Measurements from ENCODE around the gene PUS7.
"Not testable (repeated sequence)": the region's sequence is repeated elsewhere in the genome, so short reads cannot be mapped to it uniquely, and the experiment has no call there.

Gene PUS7, protein sequence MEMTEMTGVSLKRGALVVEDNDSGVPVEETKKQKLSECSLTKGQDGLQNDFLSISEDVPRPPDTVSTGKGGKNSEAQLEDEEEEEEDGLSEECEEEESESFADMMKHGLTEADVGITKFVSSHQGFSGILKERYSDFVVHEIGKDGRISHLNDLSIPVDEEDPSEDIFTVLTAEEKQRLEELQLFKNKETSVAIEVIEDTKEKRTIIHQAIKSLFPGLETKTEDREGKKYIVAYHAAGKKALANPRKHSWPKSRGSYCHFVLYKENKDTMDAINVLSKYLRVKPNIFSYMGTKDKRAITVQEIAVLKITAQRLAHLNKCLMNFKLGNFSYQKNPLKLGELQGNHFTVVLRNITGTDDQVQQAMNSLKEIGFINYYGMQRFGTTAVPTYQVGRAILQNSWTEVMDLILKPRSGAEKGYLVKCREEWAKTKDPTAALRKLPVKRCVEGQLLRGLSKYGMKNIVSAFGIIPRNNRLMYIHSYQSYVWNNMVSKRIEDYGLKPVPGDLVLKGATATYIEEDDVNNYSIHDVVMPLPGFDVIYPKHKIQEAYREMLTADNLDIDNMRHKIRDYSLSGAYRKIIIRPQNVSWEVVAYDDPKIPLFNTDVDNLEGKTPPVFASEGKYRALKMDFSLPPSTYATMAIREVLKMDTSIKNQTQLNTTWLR

DNA sequence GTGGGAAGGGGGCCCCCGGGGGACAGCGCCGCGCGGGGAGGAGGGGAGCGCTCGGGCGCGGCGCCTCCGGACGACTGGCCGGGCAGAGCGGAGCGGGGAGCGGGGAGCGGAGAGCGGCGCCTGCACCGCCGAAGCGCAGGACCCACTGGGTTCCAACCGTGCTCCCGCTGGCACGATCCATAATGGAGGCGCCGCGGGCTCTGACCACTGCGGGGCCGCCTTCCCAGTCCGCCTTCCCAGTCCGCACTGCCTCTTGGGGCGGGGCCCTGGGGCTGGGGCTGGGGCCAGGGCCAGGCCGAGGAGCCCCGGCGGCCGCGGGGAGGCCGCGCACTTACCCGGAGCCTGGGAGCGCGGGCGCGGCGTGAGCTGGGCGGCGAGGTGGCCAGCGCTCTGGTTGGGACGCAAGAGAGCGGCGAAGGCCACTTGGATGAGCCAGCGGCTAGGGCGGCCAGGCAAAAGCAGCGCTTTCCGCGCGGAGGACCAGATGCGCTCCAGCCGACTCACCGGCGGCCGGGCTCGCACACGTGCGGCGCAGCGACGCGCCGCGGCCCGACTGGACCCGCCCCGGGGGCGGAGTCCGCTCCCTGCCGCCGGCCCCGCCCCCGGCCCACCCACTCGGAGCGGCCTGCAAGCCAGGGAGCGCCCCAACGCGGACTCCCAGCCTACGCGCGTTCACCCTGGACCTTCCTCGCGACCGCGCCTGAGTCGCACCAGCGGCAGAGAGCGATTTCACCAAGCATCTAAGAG lies at the start of gene PUS7:
PUS7 (minus strand) TSS at position 555 of the 747 bp plus-strand sequence. CDS start 13,759 bp downstream, outside the sequence.
- peak; percentile 84 for DNase-seq

DNA sequence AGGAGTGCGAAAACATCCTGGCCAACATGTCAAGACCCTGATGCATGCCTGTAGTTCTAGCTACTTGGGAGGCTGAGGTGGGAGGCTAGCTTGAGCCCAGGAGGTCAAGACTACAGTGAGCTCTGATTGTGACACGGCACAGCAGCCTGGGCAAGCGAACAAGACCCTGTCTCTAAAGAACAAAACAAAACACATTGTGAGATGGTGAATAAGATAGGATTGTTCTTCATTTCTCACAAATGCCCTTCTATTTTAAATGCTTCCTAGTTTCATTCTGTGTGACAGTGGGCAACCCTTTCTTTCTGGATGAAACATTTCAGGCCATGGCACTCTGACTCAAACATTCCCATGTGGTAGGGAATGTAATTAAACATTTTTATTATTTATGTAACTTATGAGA lies 45.8 kb upstream of the PUS7 start:
- no peak for DNase-seq

DNA sequence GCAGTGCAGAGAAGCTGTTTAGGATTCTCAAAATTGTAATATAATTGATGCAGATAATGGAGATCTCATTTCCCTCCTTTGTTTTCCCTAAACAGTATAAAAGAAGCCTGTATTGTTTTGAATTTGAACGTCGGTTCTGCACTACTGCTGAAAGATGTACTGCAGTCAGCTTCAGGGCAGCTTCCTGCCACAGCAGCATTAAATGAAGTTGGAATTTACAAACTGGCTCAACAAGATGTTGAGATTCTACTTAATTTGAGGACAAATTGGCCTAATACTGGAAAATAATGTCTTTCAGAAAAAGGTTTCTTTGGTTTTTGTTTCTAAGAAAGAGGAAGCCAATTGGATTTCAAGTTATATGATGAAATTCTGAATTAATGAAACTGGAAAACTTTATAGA lies 45.0 kb upstream of the PUS7 start:
- no peak for DNase-seq

DNA sequence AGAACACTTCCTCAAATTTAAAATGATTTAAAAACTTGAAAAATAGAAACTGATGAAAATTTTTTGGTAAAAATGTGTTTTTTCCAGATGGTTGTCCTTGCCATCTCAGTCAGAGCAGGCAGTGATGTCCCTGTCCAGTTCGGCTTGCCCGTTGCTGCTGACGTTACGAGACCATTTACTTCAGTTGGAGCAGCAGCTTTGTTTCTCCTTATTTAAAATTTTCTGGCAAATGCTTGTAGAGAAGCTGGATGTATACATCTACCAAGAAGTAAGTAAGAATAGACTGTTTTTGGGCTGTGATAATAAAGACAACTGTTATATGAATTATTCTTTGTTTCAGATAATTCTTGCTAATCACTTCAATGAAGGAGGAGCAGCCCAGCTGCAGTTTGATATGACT lies 43.1 kb upstream of the PUS7 start:
- DNase-seq = no peak

DNA sequence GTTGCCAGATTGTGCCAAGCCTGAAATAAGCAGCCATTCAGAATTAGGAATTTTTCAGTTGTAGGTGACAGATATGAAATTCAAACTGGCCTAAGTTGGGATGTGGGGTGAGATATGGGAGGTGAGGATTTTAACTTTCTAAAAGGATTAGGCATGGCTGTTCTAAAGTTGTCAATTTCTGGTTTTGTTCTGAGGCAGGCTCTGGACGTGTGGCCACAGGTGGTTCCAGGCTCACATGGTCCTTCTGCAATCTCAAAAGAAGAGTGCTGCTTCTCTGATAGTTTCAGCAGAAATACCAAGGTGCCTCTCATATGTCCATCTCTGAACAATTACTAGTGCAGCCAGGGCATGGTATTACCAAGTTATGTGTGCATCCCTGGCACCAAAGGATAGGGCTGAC lies 37.9 kb upstream of the PUS7 start:
- no peak for DNase-seq

DNA sequence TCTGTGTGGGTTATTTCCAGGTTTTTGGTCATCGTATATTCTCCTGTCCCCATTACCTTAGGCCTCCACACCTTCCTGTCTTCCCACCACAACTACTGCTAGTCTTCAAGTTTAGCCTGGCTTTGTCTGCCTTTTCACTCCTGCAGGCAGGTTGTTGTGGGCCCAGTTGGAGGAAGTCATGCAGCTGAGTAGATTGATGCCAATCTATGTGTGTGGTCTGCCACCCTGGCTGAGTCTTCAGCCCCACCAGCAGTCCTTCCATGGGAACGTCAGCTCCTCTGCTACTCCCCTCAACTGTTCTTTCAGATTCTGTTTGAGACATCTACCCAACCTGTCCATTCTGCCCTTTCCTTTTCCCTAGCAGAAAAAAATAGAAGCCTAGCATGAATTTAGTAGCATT lies 16.3 kb upstream of the PUS7 start:
- no peak for DNase-seq

DNA sequence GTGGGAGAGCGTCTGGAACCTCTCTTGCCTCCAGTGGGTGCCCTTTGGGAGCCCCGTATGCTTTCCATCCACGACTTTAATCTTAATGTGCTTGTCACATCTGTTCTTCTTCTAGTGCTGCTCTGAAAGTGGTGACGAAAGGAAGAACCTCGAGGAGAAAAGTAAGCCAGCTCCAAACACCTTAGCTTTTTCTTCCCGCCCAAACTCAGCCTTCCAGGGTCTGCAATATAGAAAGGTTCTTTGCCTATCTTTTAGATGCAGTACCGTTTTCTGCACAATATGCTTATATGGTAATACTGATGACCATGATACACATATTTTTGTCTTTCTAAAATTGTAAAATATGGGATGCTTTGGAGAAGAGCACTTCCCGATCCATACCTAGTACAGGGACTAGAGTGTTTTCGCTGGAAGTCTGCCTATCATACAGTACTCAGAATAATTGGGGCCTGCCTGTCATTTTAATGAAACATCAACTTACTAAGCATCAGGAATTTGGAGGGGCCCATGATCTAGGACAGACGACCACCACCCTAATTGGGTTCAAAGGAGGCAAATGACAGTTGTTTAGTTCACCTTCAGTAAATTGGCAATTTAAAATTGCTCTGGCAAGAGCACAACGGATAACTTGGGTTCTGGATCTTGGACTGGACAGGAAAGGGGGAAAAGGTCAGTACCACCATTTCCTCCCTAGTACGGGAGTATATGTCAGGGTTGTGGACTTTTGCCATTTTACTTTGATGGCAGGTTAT lies 10.8 kb upstream of the PUS7 start:
- DNase-seq = no peak

DNA sequence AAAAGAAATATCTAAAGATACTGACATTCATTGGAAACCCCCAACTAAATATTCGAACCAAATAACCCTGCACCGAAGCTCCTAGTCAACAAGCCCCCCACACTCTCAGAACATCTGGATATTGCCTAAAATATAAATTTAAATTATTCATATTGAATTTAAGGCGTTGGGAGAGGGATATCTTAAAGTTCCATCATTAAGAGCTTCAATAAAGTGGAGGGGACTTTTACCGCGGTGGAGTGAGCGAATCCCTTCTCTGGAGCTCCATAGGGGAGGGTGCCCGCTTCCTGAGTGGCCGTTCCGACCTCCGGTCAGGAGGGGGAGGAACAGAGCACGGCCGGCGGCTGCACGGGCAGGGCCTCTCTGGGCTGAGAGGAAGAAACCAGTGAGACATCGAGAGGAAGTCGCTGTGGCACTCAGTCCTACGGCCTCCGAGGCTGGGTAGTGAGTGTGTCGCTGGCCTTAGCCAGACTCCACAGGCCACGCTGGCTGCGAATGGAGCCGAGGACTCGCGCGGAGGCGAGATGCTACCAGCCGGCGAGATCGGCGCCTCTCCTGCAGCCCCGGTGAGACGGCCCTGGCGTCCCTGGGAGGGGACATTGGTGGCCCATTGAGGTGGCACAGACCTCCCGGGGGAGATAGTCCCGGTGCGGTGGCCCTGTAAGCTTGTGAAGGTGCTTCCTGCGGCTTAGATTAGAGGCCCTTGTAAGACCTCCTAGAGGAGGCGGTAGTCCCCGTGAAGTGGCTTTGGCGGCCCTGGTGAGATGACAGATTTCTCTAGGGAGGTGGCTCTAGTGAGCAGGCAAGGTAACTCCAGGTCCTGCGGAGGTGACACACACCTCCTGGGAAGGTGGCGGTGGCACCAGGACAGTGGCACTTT lies 10.0 kb upstream of the PUS7 start, which contains the start of gene RINT1:
RINT1 (plus strand) TSS at position 410 of the 880 bp plus-strand sequence; CDS start at position 525, 115 bp downstream.
- peak; percentile 91 for DNase-seq

DNA sequence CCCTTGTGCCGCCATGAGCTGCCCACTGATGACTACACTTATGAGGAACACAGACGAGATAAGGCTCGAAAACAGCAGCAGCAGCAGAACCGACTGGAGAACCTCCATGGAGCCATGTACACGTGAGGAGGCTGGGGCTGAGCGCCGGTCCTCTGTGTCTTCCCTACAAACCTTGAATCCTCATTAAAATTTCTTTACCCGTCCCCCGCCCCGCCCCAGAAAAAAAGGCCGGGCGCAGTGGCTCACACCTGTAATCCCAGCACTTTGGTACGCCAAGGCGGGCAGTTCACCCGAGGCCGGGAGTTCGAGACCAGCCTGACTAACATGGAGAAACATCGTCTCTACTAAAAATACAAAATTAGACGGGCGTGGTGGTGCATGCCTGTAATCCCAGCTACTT lies 8.5 kb upstream of the PUS7 start:
- DNase-seq = no peak

DNA sequence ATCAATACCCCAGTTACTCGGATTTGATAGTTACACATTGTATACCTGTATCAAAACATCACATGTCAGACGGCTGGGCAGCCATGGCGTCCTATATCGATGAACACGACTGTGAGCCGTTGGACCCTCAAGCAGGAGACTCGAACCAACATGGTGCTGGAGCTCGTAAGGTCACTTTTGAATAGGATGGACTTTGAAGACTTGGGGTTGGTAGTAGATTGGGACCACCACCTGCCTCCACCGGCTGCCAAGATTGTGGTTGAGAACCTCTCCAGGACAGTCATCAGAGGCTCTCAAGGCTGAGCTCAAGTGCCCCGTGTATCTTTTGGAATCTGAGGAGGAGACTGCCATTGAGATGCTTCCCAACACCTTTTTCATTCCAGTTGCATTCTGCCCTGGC lies 8.1 kb upstream of the PUS7 start:
- DNase-seq = no peak

DNA sequence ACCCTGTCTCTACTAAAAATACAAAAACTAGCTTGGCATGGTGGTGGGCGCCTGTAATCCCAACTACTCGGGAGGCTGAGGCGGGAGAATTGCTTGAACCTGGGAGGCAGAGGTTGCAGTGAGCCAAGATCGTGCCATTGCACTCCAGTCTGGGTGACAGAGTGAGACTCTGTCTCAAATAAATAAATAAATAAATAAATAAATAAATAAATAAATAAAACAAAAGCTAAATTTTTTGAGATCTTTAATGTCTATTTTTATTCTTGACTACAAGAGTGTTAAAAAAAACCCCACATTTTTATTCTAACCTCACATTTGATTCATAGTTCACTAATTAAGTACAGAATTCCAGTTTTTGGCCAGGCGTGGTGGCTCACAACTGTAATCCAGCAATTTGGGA lies 5.7 kb upstream of the PUS7 start:
- not testable (repeated sequence) for DNase-seq

DNA sequence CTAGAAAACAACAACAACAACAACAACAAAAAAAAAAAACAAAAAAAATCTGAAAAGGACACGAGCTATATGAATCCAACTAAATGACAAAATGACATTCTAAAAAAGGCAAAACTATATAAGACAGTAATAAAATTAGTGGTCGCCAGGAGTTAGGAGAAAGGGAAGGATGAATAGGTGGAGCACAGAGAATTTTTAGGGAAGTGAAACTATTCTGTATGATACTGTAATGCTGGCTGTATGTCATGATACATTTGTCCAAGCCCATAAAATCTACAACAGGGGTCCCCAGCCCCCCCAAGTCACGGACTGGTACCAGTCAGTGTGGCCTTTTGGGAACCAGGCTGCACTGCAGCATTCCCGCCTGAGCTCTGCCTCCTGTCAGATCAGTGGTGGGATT lies 2.8 kb upstream of the PUS7 start:
- no peak for DNase-seq

DNA sequence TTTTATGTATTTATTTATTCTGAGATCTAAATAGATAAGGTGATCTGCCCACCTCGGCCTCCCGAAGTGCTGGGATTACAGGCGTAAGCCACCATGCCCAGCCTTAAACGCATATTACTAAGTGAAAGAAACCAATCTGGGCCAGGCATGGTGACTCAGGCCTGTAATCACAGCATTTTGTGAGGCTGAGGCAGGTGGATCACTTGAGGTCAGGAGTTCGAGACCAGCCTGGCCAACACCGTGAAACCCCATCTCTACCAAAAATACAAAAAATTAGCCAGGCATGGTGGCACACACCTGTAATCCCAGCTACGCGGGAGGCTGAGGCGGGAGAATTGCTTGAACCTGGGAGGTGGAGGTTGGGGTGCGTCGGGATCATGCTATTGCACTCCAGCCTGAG lies 2.4 kb upstream of the PUS7 start:
- DNase-seq = not testable (repeated sequence)

DNA sequence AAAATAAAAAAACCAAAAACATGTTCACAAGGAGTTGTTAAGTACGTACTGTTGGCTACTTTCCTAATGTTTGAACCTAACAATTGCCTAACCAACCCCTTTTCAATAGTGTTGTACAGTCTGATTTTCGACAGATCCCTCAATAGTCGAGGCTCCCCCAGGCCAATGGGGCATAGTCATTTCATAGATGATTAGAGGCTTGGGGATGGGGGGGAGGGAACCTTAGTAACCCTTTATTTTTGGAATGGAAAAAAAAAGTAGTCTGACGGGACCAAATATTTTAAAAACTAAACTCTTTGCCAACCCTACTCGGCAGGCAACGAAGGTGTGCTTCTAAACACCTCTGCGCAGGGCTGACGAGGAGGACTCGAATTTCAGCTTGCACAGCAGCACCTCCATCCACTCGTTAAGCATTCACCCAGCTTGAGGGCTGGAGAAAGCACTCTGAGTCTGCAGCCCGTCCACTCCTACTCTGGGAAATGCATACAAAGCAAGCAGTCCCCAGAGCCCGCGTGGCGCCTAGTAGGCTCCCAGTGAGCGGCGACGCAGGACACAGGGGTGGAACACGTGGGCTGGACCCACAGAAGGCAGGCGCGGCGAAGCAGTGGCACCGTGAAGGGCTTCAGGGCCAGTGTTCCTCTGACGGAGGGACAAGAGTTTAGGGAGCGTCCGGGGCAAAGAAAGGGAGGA lies 899 bp downstream of the PUS7 start:
- peak; percentile 71 for DNase-seq

DNA sequence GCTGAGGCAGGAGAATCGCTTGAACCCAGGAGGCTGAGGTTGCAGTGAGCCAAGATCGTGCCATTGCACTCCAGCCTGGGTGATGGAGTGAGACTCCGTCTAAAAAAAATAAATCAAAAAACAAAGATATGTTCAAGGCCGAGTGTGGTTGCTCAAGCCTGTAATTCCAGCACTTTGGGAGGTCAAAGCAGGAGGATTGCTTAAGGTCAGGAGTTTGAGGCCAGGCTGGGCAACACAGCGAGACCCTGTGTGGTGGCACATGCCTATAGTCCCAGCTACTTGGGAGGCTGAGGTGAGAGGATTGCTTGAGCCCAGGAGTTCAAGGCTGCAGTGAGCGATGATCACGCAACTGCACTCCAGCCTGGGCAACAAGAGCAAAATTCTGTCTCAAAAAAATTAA lies 1.5 kb downstream of the PUS7 start:
- not testable (repeated sequence) for DNase-seq

DNA sequence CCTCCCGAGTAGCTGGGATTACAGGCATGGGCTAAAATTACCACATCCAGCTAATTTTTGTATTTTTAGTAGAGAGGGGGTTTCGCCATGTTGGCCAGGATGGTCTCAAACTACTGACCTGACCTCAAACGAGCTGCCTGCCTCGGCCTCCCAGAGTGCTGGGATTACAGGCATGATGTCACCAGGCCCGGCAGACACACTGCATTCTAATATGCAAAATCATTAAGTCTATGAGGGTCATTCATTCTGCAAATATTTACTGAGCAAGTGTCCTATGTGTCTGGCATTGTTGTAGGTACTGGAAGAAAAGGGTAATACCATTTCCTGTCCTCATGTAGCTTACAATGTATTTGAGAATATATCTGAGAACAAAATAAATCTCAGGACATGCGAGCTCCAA lies 2.7 kb downstream of the PUS7 start:
- DNase-seq = no peak

DNA sequence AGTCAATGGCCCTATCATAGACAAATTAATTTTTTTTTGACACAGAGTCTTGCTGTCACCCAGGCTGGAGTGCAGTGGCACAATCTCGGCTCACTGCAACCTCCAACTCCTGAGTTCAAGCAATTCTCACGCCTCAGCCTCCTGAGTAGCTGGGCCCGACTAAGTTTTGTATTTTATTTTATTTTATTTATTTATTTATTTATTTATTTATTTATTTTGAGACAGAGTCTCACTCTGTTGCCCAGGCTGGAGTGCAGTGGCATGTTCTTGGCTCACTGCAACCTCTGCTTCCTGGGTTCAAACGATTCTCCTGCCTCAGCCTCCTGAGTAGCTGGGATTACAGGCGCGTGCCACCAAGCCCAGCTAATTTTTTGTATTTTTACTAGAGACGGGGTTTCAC lies 6.5 kb downstream of the PUS7 start:
- DNase-seq = not testable (repeated sequence)

DNA sequence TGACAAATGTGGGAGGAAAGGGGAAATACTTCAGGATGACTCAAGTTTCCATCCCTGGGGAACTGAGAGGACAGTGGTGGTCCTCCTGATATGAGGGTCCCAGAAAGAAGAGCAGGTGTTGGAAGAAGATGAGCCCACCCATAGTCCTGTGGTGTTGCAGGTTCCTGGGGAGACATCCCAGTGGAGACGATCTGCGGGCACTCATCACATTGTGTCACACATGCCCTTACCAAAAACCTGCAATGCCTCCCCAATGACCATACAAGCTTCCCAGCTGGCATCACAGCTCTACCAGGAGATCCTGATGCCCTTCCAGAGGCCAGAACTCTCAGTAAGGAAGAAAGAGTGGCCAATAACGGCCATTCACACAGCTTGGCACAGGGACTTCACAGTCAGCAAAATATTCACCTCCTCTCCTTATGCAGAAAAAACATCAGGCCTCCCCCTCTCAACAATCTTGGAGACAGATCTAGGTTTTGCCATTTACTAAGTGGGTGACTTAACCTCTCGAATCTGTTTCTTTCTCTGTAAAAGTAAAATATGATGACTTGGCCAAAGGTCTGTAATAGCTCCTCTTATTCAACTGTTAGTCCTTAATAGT lies 9.0 kb downstream of the PUS7 start:
- DNase-seq = no peak

DNA sequence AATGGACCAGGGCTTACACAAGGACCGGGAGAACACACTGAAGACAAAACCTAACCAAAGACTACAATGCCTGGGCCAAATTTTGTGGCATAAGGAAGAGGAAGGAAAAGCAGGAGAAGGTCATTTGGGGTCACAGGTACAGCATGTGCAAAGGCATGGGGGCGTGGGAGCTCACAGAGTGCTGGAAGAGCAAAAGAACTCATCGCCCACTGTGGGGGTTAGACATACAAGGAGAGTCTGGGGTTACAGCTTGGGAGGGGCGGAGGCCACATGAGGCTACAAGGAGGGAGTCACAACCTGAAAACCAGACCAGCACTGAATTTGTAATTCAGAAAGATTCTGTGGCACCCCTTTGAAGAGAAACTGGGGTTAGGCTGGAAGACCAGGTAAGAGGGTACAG lies 9.7 kb downstream of the PUS7 start:
- no peak for DNase-seq

DNA sequence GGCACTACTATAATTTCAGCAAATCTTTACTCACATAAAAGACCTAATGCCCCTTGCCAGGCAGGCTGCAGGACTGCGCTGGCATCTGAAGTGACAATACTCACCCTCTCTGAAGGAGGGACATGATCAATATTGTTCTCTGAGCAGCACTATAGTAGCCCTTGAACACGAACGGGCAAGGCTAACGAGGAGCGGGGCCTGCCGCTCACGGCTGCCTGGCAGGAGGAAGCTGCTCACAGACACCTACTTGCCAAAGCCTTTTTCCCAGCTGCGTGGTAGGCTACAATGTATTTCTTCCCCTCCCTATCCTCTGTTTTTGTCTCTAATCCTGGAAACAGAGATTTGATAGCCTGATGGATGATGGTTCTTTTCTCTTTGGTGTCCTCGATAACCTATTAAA lies 19.9 kb downstream of the PUS7 start:
- DNase-seq = no peak

DNA sequence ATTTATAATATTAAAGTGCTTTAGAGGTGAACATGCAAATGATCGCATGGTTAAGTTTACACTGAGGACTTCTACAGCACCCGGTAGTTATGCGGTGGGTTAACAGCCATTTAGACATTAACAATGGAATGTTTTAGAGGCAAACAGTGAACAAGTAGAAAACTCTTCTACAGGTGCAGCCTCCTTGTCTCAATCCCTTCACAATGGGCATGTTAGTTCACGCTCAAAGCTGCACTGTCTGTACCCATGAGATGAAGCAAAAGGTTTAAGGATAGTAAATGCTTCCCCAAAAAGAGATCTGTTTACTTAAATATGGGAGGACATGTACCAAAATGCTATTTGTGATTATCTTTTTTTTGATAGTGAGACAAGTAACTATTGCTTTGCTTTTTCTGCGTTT lies 25.1 kb downstream of the PUS7 start:
- no peak for DNase-seq
